Karpas-422 (cell line): Measurements from ENCODE around the gene MGLL. TPM values are rescaled to one million over a fixed set of nuclear protein-coding genes. Genes with fewer than 3 reads are reported as not detected.

Experiments used
- DNase-seq: peaks from one replicate; pipeline ENCODE4 v3.0.0-alpha.2; 2015
- H2AFZ ChIP-seq: fragments of 200-600 bp; sonication (generic); 2 replicates; pipeline ENCODE4 v1.6.1; 2014; ENCODE audit warnings: antibody characterized with exemption, low read length, mixed read lengths
- H3K27ac ChIP-seq: fragments of 200-600 bp; sonication (generic); 2 replicates; pipeline ENCODE4 v1.5.1; 2014; ENCODE audit warnings: mild to moderate bottlenecking, low read length, moderate library complexity
- H3K27me3 ChIP-seq: fragments of 200-600 bp; sonication (generic); 2 replicates; pipeline ENCODE4 v1.6.1; 2014; ENCODE audit warnings: low read length, mixed read lengths
- H3K36me3 ChIP-seq: fragments of 200-600 bp; sonication (generic); 2 replicates; pipeline ENCODE4 v1.6.1; 2014; ENCODE audit warnings: low read length, mixed read lengths; ENCODE audit not compliant: insufficient read depth
- H3K4me1 ChIP-seq: fragments of 200-600 bp; sonication (generic); 2 replicates; pipeline ENCODE4 v1.6.1; 2014; ENCODE audit warnings: mild to moderate bottlenecking, low read length, mixed read lengths
- H3K4me2 ChIP-seq: fragments of 200-600 bp; sonication (generic); 2 replicates; pipeline ENCODE4 v1.6.1; 2014; ENCODE audit warnings: low read length, low read depth, mild to moderate bottlenecking; ENCODE audit not compliant: poor library complexity, severe bottlenecking
- H3K4me3 ChIP-seq: fragments of 200-600 bp; sonication (generic); 2 replicates; pipeline ENCODE4 v1.5.1; 2014; ENCODE audit warnings: mild to moderate bottlenecking, antibody characterized with exemption, low read length, mixed read lengths
- H3K79me2 ChIP-seq: fragments of 200-600 bp; sonication (generic); 2 replicates; pipeline ENCODE4 v1.6.1; 2014; ENCODE audit warnings: mild to moderate bottlenecking, low read length, mixed read lengths
- H3K9ac ChIP-seq: fragments of 200-600 bp; sonication (generic); 2 replicates; pipeline ENCODE4 v1.6.0; 2014; ENCODE audit warnings: low read length
- H3K9me2 ChIP-seq: fragments of 200-600 bp; sonication (generic), shearing (Covaris generic); replicated peaks from 2 replicates; pipeline ENCODE4 v1.6.0; 2014; ENCODE audit warnings: mild to moderate bottlenecking, low read length, moderate library complexity; ENCODE audit not compliant: insufficient read depth
- H3K9me3 ChIP-seq: fragments of 300-700, 200-600 bp; sonication (generic); 2 replicates; pipeline ENCODE4 v1.6.1; 2014; ENCODE audit warnings: low read length, mixed read lengths
- H4K20me1 ChIP-seq: fragments of 200-600 bp; sonication (generic); 2 replicates; pipeline ENCODE4 v1.6.1; 2014; ENCODE audit warnings: mild to moderate bottlenecking, antibody characterized with exemption, low read length, low read depth; ENCODE audit not compliant: insufficient read depth
- total RNA-seq: library from RNA; depleted of rRNA; stranded (reverse); fragments of >200 nt; shearing (Covaris generic); gene quantifications from 2 replicates; pipeline ENCODE4 v1.2.3, GENCODE V29; 2014; ENCODE audit warnings: low replicate concordance

Gene MGLL
- total RNA-seq, 1 experiment from 2014 or later = 58.0 TPM

DNA sequence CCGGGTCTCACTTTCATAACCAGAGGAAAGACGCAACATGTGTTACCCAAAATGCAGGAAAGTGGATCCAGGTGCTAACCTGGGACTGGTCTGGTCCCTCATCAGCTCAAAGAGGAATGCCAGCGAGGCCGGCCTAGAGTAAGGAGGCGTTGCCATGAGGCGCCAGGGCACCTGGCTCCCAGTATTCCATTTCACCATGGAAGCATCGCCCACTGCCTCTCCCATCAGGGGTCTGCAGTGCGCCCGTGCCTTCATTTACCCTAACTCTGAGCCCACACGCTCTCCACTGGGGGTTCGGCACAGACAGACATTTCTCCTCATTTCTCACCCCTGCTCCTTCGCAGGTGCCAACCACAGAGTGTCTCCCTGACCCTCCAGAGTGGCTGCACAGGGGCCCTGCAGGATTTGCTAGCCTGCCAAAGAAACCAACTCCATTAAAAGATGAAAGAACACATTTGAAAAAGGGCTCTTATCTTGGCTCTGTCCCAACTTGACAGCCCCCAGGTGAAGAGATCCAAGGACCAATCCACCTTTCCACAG lies 88.1 kb downstream of the MGLL start:
- Histone ChIP-seq H2AFZ (no peak overlapping the region), H3K4me1 (peaks cover 99% of the 10 kb centered on the region), H3K27me3 (no peaks in the 10 kb centered on the region), H3K9ac (peak overlapping the region; percentile 91), H3K4me3 (peak overlapping the region; percentile 70), H3K36me3 (no peaks in the 10 kb centered on the region), H4K20me1 (no peaks in the 10 kb centered on the region), H3K9me3 (no peaks in the 10 kb centered on the region), H3K9me2 (no peaks in the 10 kb centered on the region), H3K27ac (peak overlapping the region; percentile 98), H3K79me2 (peaks cover 65% of the 10 kb centered on the region), H3K4me2 (peak overlapping the region; percentile 76)
- DNase-seq = no peak

DNA sequence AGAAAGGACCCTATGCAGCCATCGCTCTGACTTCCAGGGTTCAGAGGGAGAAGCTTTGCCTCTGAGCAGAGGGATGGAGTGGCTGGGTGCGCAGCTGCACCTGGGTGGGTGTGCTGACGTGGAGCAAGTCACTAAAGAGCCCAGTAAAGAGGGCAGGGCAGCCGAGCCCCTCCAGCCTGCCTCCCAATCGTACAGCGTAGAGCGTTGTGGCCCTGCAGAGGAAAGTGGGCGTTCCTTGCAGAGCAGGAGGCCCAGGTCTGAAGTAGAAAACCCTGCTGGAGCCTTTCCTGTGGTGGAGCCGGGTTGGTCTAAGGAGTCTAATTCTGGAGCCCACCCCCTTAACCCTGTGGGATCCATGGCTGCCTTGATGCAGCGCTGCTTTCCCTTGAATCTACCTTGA lies 88.5 kb downstream of the MGLL start:
- H3K9me2 ChIP-seq = no peaks in the 10 kb centered on the region
- peak overlapping the region; percentile 70 for H3K4me3 ChIP-seq
- peak overlapping the region; percentile 76 for H3K4me2 ChIP-seq
- peak; percentile 60 for DNase-seq
- peaks cover under 1% of the 10 kb centered on the region; the same call in 1 of the 2 replicates for H3K36me3 ChIP-seq
- peaks cover 70% of the 10 kb centered on the region for H3K79me2 ChIP-seq
- no peaks in the 10 kb centered on the region for H3K9me3 ChIP-seq
- H3K4me1 ChIP-seq = peaks cover 99% of the 10 kb centered on the region
- H2AFZ ChIP-seq = no peak overlapping the region
- H3K27me3 ChIP-seq = no peaks in the 10 kb centered on the region
- H3K27ac ChIP-seq = peak overlapping the region; percentile 98
- H3K9ac ChIP-seq = peak overlapping the region; percentile 91
- no peaks in the 10 kb centered on the region for H4K20me1 ChIP-seq

GRCh38 chr3:127732879-127733350 lies 89.4 kb downstream of the MGLL start:
- Histone ChIP-seq H3K79me2 (peaks cover 79% of the 10 kb centered on the region), H3K36me3 (peaks cover 6% of the 10 kb centered on the region; the same call in 1 of the 2 replicates), H3K27ac (peak overlapping the region; percentile 98), H3K27me3 (no peaks in the 10 kb centered on the region), H3K4me3 (peak overlapping the region; percentile 70), H3K9me3 (no peaks in the 10 kb centered on the region), H4K20me1 (no peaks in the 10 kb centered on the region), H3K9ac (peak overlapping the region; percentile 91), H3K4me1 (peaks cover 99% of the 10 kb centered on the region), H3K9me2 (no peaks in the 10 kb centered on the region), H2AFZ (no peak overlapping the region), H3K4me2 (peak overlapping the region; percentile 76)
- DNase-seq = peak; percentile 87

- peaks cover 8% of the 10 kb centered on the region; the same call in 1 of the 2 replicates for H3K36me3 ChIP-seq
- peak overlapping the region; percentile 36 for H3K9ac ChIP-seq
- H2AFZ ChIP-seq = no peak overlapping the region
- DNase-seq = no peak
- peaks cover 85% of the 10 kb centered on the region for H3K79me2 ChIP-seq
- peak overlapping the region; percentile 70 for H3K4me3 ChIP-seq
- no peaks in the 10 kb centered on the region for H4K20me1 ChIP-seq
- H3K9me2 ChIP-seq = no peaks in the 10 kb centered on the region
- no peaks in the 10 kb centered on the region for H3K9me3 ChIP-seq
- no peaks in the 10 kb centered on the region for H3K27me3 ChIP-seq
- H3K27ac ChIP-seq = peak overlapping the region; percentile 98
- H3K4me2 ChIP-seq = peak overlapping the region; percentile 76
- H3K4me1 ChIP-seq = peaks cover 99% of the 10 kb centered on the region
These were observed 90.0 kb downstream of the MGLL start for GRCh38 chr3:127732303-127732702.

- peak overlapping the region; percentile 36 for H3K9ac ChIP-seq
- H3K4me3 ChIP-seq = peak overlapping the region; percentile 0
- peaks cover 91% of the 10 kb centered on the region for H3K79me2 ChIP-seq
- no peaks in the 10 kb centered on the region for H4K20me1 ChIP-seq
- peaks cover 8% of the 10 kb centered on the region; the same call in 1 of the 2 replicates for H3K36me3 ChIP-seq
- no peaks in the 10 kb centered on the region for H3K9me2 ChIP-seq
- H2AFZ ChIP-seq = no peak overlapping the region
- H3K9me3 ChIP-seq = no peaks in the 10 kb centered on the region
- H3K27me3 ChIP-seq = no peaks in the 10 kb centered on the region
- H3K27ac ChIP-seq = peak overlapping the region; percentile 98
- peak overlapping the region; percentile 76 for H3K4me2 ChIP-seq
- no peak for DNase-seq
- peaks cover 95% of the 10 kb centered on the region for H3K4me1 ChIP-seq
These were observed 90.6 kb downstream of the MGLL start for GRCh38 chr3:127731546-127732289.

DNA sequence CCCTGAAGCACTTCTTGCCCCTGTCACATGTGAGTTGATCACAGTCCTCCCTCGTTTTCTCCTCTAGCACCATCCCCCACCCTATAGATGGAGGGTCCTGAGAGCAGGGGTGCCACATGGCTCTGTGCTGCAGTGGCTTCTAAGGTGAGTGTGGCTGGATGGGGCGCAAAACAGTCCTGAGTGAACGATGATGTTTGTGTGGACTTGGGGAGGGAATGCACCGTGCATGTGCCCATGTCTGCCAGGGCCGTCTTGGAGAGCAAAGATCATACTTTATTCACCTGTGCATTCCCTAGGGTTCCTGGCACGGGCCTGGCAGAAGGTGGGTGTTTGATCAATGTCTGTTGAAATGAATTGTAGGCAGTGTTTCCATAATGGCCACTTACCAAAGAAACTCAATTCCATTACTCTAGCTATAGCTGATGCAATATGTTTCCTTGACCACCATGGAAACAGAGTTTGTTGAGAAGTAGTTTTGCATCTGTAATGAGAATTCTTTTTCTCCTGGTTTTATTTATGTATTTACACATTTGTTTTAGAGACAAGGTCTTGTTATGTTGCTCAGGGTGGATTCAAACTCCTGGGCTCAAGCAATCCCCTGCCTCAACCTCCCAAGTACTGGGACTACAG lies 91.5 kb downstream of the MGLL start:
- peak overlapping the region; percentile 78 for H3K4me2 ChIP-seq
- peak overlapping the region; percentile 60; the same call in 1 of the 2 replicates for H3K4me3 ChIP-seq
- H3K27me3 ChIP-seq = no peaks in the 10 kb centered on the region
- H3K9me3 ChIP-seq = no peaks in the 10 kb centered on the region
- H3K27ac ChIP-seq = peak overlapping the region; percentile 98
- no peaks in the 10 kb centered on the region for H3K9me2 ChIP-seq
- peaks cover 86% of the 10 kb centered on the region for H3K4me1 ChIP-seq
- peaks cover 8% of the 10 kb centered on the region; the same call in 1 of the 2 replicates for H3K36me3 ChIP-seq
- H2AFZ ChIP-seq = no peak overlapping the region
- H3K79me2 ChIP-seq = peaks cover 96% of the 10 kb centered on the region
- H4K20me1 ChIP-seq = no peaks in the 10 kb centered on the region
- DNase-seq = peak; percentile 57
- H3K9ac ChIP-seq = peak overlapping the region; percentile 77

GRCh38 chr3:127730171-127730570 lies 92.1 kb downstream of the MGLL start:
- Histone ChIP-seq H3K9me2 (no peaks in the 10 kb centered on the region), H3K79me2 (peaks cover 96% of the 10 kb centered on the region), H3K27me3 (no peaks in the 10 kb centered on the region), H4K20me1 (no peaks in the 10 kb centered on the region), H3K9me3 (no peaks in the 10 kb centered on the region), H3K27ac (peak overlapping the region; percentile 98), H3K4me3 (peak overlapping the region; percentile 60), H3K4me1 (peaks cover 86% of the 10 kb centered on the region), H3K9ac (peak overlapping the region; percentile 77), H2AFZ (no peak overlapping the region), H3K36me3 (peaks cover 14% of the 10 kb centered on the region; the same call in 1 of the 2 replicates), H3K4me2 (peak overlapping the region; percentile 78)
- peak; percentile 64 for DNase-seq

GRCh38 chr3:127729556-127730056 lies 92.7 kb downstream of the MGLL start:
- Histone ChIP-seq H3K9me2 (no peaks in the 10 kb centered on the region), H2AFZ (no peak overlapping the region), H3K36me3 (peaks cover 19% of the 10 kb centered on the region; the same call in 1 of the 2 replicates), H3K4me3 (peak overlapping the region; percentile 60), H4K20me1 (no peaks in the 10 kb centered on the region), H3K27me3 (no peaks in the 10 kb centered on the region), H3K9ac (peak overlapping the region; percentile 77), H3K4me1 (peaks cover 86% of the 10 kb centered on the region), H3K4me2 (peak overlapping the region; percentile 78), H3K79me2 (peaks cover 96% of the 10 kb centered on the region), H3K9me3 (no peaks in the 10 kb centered on the region), H3K27ac (peak overlapping the region; percentile 98)
- peak; percentile 95 for DNase-seq
